GM12878 (cell line): ENCODE results near the gene BRSK2. TPM values are rescaled to one million over a fixed set of nuclear protein-coding genes. Genes with fewer than 3 reads are reported as not detected.

Experiments used
- ATAC-seq: fragments of 200-7000 bp; cut with Tn5 transposase; 3 replicates; pipeline ENCODE4 v1.9.1; 2020; ENCODE audit warnings: mild to moderate bottlenecking, moderate library complexity
- BruUV-seq: library from RNA; stranded (reverse); fragments of 400-500 nt; replicated peaks from 2 replicates; lab custom pipeline; 2021; lab: Mats Ljungman, UMichigan
- CTCF ChIA-PET: fragments of 300-600 bp; sonication (Branson Sonifier 250); formaldehyde crosslinking; extraction: SDS; loops from one replicate; lab custom pipeline; 2021; ENCODE audit warnings: inconsistent platforms; lab: Yijun Ruan, JAX
- POLR2A ChIA-PET: fragments of 350-600 bp; formaldehyde crosslinking; extraction: SDS; loops from one replicate; lab custom pipeline; 2021; ENCODE audit warnings: inconsistent platforms; lab: Charles Lee
- RAD21 ChIA-PET: fragments of 300-600 bp; sonication (Branson Sonifier 250); formaldehyde crosslinking; loops from one replicate; lab custom pipeline; 2023; ENCODE audit warnings: antibody characterized with exemption; ENCODE audit not compliant: unreplicated experiment; lab: Charles Lee
- SMC1A ChIA-PET: fragments of 300-600 bp; sonication (Branson Sonifier 250); formaldehyde crosslinking; loops from one replicate; lab custom pipeline; 2023; ENCODE audit not compliant: unreplicated experiment, uncharacterized antibody; lab: Charles Lee
- DNase-seq: peaks from one replicate; pipeline ENCODE4 v3.0.0-alpha.2; 2011; ENCODE audit warnings: low read depth, low spot score
- FAIRE-seq: peaks from 3 replicates; lab custom pipeline; 2011; peaks lifted over from hg19 to GRCh38; lab: Jason Lieb, UNC
- H2AFZ ChIP-seq: 2 replicates; pipeline ENCODE4 v1.6.0; 2011; ENCODE audit warnings: low read depth, low read length, control low read depth; ENCODE audit not compliant: control insufficient read depth
- H3K27ac ChIP-seq: 2 replicates; pipeline ENCODE4 v1.5.1; 2011; ENCODE audit warnings: control low read depth; ENCODE audit not compliant: control insufficient read depth, insufficient read depth
- H3K27me3 ChIP-seq, 2 experiments: replicated peaks in 1 of 2; 2 replicates each; pipeline versions ENCODE4 v1.6.0 to v1.6.1; 2011; ENCODE audit warnings: low read length in 1 of 2; ENCODE audit not compliant: control insufficient read depth in 2 of 2, insufficient read depth in 2 of 2
- H3K36me3 ChIP-seq, 2 experiments: 2 replicates each; pipeline ENCODE4 v1.5.1; 2011; ENCODE audit warnings: low read length in 1 of 2; ENCODE audit not compliant: control insufficient read depth in 2 of 2, insufficient read depth in 2 of 2
- H3K4me1 ChIP-seq: 2 replicates; pipeline ENCODE4 v1.6.1; 2011; ENCODE audit warnings: mild to moderate bottlenecking, low read length, moderate library complexity, mixed read lengths; ENCODE audit not compliant: control insufficient read depth, insufficient read depth
- H3K4me2 ChIP-seq: 2 replicates; pipeline ENCODE4 v1.6.0; 2011; ENCODE audit warnings: control low read depth; ENCODE audit not compliant: control insufficient read depth, insufficient read depth
- H3K4me3 ChIP-seq: fragments of 200-600 bp; sonication (generic); 2 replicates; pipeline ENCODE4 v1.5.1; 2016
- H3K79me2 ChIP-seq: 2 replicates; pipeline ENCODE4 v1.6.0; 2011; ENCODE audit warnings: low read length; ENCODE audit not compliant: control insufficient read depth, insufficient read depth
- H3K9ac ChIP-seq: 2 replicates; pipeline ENCODE4 v1.8.0; 2011; ENCODE audit warnings: low read length, control low read depth, mixed read lengths; ENCODE audit not compliant: control insufficient read depth, insufficient read depth
- H3K9me3 ChIP-seq: replicated peaks from 3 replicates; pipeline ENCODE4 v1.5.1; 2011; ENCODE audit warnings: mild to moderate bottlenecking, low read length; ENCODE audit not compliant: control insufficient read depth, insufficient read depth
- H4K20me1 ChIP-seq: 2 replicates; pipeline ENCODE4 v1.6.0; 2011; ENCODE audit not compliant: control insufficient read depth, insufficient read depth
- BACH1 ChIP-seq: fragments of 450-650 bp; IDR thresholded peaks from 2 replicates; pipeline ENCODE4 v1.6.1; 2017; ENCODE audit warnings: mild to moderate bottlenecking, borderline replicate concordance
- KDM1A ChIP-seq: fragments of 200-600 bp; sonication (generic); IDR thresholded peaks from 2 replicates; pipeline ENCODE4 v1.6.1; 2016; ENCODE audit warnings: borderline replicate concordance
- RB1 ChIP-seq: fragments of 450-650 bp; formaldehyde crosslinking; IDR thresholded peaks from 2 replicates; pipeline ENCODE4 v1.6.1; 2017; ENCODE audit warnings: mild to moderate bottlenecking, borderline replicate concordance
- ZNF274 ChIP-seq: IDR thresholded peaks from one replicate; pipeline ENCODE4 v1.8.0; 2011; ENCODE audit not compliant: insufficient read length, insufficient read depth
- WGBS: methylation state at CpG from one replicate; pipeline ENCODE4 v1.1.6; 2016; ENCODE audit warnings: low lambda C conversion rate; ENCODE audit not compliant: insufficient replicate concordance, insufficient coverage; ENCODE audit errors: missing lambda C conversion rate; 5-methylcytosine and 5-hydroxymethylcytosine counted together
- in situ Hi-C: fragments of 300-500 bp; cut with MboI; formaldehyde crosslinking; loops from 9 replicates; pipeline ENCODE4 v1.14.3; 2018; ENCODE audit warnings: mixed read lengths
- intact Hi-C: fragments of 100-400 bp; cut with micrococcal nuclease; formaldehyde crosslinking; loops from one replicate; pipeline ENCODE4 v1.14.2; 2022; ENCODE audit not compliant: unreplicated experiment
- polyA plus RNA-seq, 11 experiments: library from polyadenylated mRNA; depleted of rRNA in 4 of 11; unstranded in 6 of 11; stranded (reverse) in 5 of 11; fragments of >200 nt; fragmentation: Nextera tagmentation in 4 of 11; fragmentation: Illumina TruSeq in 1 of 11; extraction: Ambion mirVana in 4 of 11; extraction: Trizol in 1 of 11; gene quantifications; 1 replicate in 1 of 11; 2 replicates in 10 of 11; pipeline versions ENCODE4 v1.2.1 to v1.2.3, GENCODE V29; 2011 to 2016; ENCODE audit warnings: inconsistent platforms in 2 of 11, missing spikeins in 2 of 11, low read depth in 1 of 11
- total RNA-seq, 4 experiments: library from RNA; depleted of rRNA in 3 of 4; stranded (reverse); fragments of >200 nt in 3 of 4; fragmentation: Illumina TruSeq in 1 of 4; extraction: Trizol in 1 of 4; gene quantifications; 2 replicates each; pipeline versions ENCODE4 v1.2.1 to v1.2.3, GENCODE V29; 2013 to 2021
- TF ChIP-seq, protein P1 (sequence below): fragments of 150-350 bp; IDR thresholded peaks from 2 replicates; pipeline ENCODE4 v1.6.1; 2016; ENCODE audit warnings: low read depth, low read length
- TF ChIP-seq, protein P2 (sequence below): IDR thresholded peaks from 2 replicates; pipeline ENCODE4 v1.6.1; 2011; ENCODE audit warnings: borderline replicate concordance, low read depth, mild to moderate bottlenecking, moderate library complexity, mixed read lengths, low read length; ENCODE audit not compliant: insufficient read depth; ENCODE audit errors: extremely low read length
- TF ChIP-seq, protein P3 (sequence below): fragments of 450-650 bp; IDR thresholded peaks from 2 replicates; pipeline ENCODE4 v1.6.1; 2016; ENCODE audit warnings: mild to moderate bottlenecking
- TF ChIP-seq, protein P4 (sequence below): IDR thresholded peaks from 2 replicates; pipeline ENCODE4 v1.6.1; 2012; ENCODE audit warnings: low read depth, low read length, improper control_type of control experiment
- TF ChIP-seq, protein P5 (sequence below): fragments of 450-650 bp; formaldehyde crosslinking; IDR thresholded peaks from 2 replicates; pipeline ENCODE4 v1.5.0; 2022; ENCODE audit warnings: mild to moderate bottlenecking, missing genetic modification characterization

Gene BRSK2
- total and polyA plus RNA-seq, 10 of the 15 experiments (the other 5 are each of a cell fraction or from before 2014, with no cell fraction given) = 0.13 TPM; not detected in 9

DNA sequence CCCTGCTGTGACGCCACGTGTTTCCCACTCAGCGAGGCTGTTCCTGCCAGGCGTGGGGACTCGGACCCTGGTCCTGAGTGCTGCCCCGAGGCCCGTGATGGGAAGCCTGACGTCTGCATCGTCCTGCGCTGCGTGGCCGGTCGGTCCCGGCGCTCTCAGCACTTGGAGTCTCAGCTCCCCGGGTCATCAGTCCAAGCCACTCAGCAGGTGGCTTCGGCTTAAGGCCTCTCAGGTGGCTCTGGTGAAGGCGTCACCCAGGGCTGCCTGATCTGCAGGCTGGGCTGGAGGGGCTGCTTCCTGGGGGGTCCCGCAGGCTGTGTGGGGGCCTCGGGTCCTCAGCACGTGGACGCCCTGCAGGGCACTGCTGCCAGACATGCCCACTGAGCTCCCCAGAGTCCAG, 35.3 kb downstream of the BRSK2 start:
- DNase-seq = no peak
- no peaks in the 10 kb centered on the region for H4K20me1 ChIP-seq
- H3K9ac ChIP-seq = no peak overlapping the region
- no peak overlapping the region for H2AFZ ChIP-seq
- ChIA-PET POLR2A (no interaction called here), RAD21 (no interaction called here), SMC1A (no interaction called here), CTCF (interaction anchor here (0.5 kb wide), 1 partner anchor 104 kb away, joined by 3 read pairs; no protein-coding TSS in a partner anchor)
- H3K4me1 ChIP-seq = no peaks in the 10 kb centered on the region
- ATAC-seq = no peak
- H3K27ac ChIP-seq = no peak overlapping the region
- no peak overlapping the region for H3K4me3 ChIP-seq
- intact Hi-C loops (no loop called here), in situ Hi-C loops (no loop called here)
- BruUV-seq = no TSS peak
- H3K27me3 ChIP-seq = no peaks in the 10 kb centered on the region
- H3K79me2 ChIP-seq = no peaks in the 10 kb centered on the region
- WGBS = 62% methylated on average over 22 of the region's 22 CpGs
- no peaks in the 10 kb centered on the region; the same call in 2 of the 3 replicates for H3K9me3 ChIP-seq
- TF ChIP-seq, protein P1, sequence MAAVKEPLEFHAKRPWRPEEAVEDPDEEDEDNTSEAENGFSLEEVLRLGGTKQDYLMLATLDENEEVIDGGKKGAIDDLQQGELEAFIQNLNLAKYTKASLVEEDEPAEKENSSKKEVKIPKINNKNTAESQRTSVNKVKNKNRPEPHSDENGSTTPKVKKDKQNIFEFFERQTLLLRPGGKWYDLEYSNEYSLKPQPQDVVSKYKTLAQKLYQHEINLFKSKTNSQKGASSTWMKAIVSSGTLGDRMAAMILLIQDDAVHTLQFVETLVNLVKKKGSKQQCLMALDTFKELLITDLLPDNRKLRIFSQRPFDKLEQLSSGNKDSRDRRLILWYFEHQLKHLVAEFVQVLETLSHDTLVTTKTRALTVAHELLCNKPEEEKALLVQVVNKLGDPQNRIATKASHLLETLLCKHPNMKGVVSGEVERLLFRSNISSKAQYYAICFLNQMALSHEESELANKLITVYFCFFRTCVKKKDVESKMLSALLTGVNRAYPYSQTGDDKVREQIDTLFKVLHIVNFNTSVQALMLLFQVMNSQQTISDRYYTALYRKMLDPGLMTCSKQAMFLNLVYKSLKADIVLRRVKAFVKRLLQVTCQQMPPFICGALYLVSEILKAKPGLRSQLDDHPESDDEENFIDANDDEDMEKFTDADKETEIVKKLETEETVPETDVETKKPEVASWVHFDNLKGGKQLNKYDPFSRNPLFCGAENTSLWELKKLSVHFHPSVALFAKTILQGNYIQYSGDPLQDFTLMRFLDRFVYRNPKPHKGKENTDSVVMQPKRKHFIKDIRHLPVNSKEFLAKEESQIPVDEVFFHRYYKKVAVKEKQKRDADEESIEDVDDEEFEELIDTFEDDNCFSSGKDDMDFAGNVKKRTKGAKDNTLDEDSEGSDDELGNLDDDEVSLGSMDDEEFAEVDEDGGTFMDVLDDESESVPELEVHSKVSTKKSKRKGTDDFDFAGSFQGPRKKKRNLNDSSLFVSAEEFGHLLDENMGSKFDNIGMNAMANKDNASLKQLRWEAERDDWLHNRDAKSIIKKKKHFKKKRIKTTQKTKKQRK = no peak
- TF ChIP-seq KDM1A (no peak), BACH1 (no peak), ZNF274 (no peak), RB1 (no peak)
- TF ChIP-seq, protein P2, sequence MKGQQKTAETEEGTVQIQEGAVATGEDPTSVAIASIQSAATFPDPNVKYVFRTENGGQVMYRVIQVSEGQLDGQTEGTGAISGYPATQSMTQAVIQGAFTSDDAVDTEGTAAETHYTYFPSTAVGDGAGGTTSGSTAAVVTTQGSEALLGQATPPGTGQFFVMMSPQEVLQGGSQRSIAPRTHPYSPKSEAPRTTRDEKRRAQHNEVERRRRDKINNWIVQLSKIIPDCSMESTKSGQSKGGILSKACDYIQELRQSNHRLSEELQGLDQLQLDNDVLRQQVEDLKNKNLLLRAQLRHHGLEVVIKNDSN = no peak
- TF ChIP-seq, protein P3, sequence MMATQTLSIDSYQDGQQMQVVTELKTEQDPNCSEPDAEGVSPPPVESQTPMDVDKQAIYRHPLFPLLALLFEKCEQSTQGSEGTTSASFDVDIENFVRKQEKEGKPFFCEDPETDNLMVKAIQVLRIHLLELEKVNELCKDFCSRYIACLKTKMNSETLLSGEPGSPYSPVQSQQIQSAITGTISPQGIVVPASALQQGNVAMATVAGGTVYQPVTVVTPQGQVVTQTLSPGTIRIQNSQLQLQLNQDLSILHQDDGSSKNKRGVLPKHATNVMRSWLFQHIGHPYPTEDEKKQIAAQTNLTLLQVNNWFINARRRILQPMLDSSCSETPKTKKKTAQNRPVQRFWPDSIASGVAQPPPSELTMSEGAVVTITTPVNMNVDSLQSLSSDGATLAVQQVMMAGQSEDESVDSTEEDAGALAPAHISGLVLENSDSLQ = no peak
- TF ChIP-seq, protein P4, sequence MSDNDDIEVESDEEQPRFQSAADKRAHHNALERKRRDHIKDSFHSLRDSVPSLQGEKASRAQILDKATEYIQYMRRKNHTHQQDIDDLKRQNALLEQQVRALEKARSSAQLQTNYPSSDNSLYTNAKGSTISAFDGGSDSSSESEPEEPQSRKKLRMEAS = no peak
- TF ChIP-seq, protein P5, sequence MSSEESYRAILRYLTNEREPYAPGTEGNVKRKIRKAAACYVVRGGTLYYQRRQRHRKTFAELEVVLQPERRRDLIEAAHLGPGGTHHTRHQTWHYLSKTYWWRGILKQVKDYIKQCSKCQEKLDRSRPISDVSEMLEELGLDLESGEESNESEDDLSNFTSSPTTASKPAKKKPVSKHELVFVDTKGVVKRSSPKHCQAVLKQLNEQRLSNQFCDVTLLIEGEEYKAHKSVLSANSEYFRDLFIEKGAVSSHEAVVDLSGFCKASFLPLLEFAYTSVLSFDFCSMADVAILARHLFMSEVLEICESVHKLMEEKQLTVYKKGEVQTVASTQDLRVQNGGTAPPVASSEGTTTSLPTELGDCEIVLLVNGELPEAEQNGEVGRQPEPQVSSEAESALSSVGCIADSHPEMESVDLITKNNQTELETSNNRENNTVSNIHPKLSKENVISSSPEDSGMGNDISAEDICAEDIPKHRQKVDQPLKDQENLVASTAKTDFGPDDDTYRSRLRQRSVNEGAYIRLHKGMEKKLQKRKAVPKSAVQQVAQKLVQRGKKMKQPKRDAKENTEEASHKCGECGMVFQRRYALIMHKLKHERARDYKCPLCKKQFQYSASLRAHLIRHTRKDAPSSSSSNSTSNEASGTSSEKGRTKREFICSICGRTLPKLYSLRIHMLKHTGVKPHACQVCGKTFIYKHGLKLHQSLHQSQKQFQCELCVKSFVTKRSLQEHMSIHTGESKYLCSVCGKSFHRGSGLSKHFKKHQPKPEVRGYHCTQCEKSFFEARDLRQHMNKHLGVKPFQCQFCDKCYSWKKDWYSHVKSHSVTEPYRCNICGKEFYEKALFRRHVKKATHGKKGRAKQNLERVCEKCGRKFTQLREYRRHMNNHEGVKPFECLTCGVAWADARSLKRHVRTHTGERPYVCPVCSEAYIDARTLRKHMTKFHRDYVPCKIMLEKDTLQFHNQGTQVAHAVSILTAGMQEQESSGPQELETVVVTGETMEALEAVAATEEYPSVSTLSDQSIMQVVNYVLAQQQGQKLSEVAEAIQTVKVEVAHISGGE (CRISPR knock-in tag) = no peak
- no peak overlapping the region for H3K4me2 ChIP-seq
- no peaks in the 10 kb centered on the region for H3K36me3 ChIP-seq
- no peak for FAIRE-seq
